ENCODE data around the gene TPK1. TPM values are rescaled to one million over a fixed set of nuclear protein-coding genes. Genes with fewer than 3 reads are reported as not detected.
A peak's percentile ranks its signal among the peaks of the same experiment; 100 is the strongest.

TPK1 gene
- total and polyA plus RNA-seq, 4 donors = 6.7 to 14.1 (median 12.4) TPM

DNA sequence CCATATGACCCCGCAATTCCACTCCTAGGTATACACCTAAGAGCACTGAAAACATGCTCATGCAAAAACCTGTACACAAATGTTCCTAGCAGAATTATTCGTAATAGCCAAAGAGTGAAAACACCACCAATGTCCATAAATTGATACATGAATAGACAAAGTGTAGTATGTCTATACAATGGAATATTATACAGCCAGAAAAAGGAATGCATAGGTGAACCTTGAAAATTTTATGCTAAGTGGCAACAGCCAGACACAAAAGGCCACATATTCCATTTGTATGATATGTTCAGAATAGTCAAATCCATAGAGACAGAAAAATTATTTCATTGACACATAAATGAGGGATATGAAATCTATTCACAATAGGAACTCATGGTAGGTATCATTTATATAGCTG is 351.4 kb downstream of the TPK1 start:
- Histone ChIP-seq H3K27ac (ENCODE audit: low read depth in 1 of 2, low read length in 2 of 2) (no peak overlapping the region), H3K4me3 (ENCODE audit: low read length in 2 of 2) (no peak overlapping the region), H3K27me3 (ENCODE audit: control insufficient read depth in 1 of 2, insufficient read depth in 2 of 2, low read length in 1 of 2) (no peaks in the 10 kb centered on the region), H3K9me3 (ENCODE audit: control insufficient read depth, low read length) (no peaks in the 10 kb centered on the region), H3K4me1 (ENCODE audit: control insufficient read depth in 1 of 2, insufficient read depth in 2 of 2, low read length in 2 of 2) (no peaks in the 10 kb centered on the region), H3K36me3 (ENCODE audit: control insufficient read depth in 1 of 2, insufficient read depth in 2 of 2, low read length in 1 of 2) (no peaks in the 10 kb centered on the region)
- DNase-seq (no peak), ATAC-seq (ENCODE audit: low FRiP score) (no peak)
- 94 to 99% methylated on average over 2 of the region's 2 CpGs for WGBS, 2 donors
- intact Hi-C loops (cut with DNase I) = loop anchor here in 1 of 2 donors (10.0 kb wide), 1 partner anchor 470 kb away; no protein-coding TSS in a partner anchor

DNA sequence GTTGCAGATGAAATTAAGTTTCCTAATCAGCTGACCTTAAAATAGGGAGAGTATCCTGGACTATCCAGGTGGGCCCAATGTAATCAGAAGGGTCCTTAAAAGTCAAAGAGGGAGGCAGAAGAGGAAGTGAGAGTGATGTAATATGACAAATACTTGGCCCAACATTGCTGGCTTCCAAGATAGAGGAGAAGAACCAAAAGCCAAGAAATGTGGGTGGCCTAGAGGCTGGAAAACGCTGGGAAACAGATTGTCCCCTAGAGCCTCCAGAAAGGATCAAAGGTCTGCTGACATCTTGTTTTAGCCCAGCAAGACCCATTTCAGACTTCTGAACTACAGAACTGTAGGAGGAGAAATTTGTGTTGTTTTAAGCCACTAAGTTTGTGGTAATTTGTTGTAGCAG is 352.7 kb downstream of the TPK1 start:
- Histone ChIP-seq H3K4me1 (ENCODE audit: control insufficient read depth in 1 of 2, insufficient read depth in 2 of 2, low read length in 2 of 2) (no peaks in the 10 kb centered on the region), H3K36me3 (ENCODE audit: control insufficient read depth in 1 of 2, insufficient read depth in 2 of 2, low read length in 1 of 2) (no peaks in the 10 kb centered on the region), H3K4me3 (ENCODE audit: low read length in 2 of 2) (no peak overlapping the region), H3K27me3 (ENCODE audit: control insufficient read depth in 1 of 2, insufficient read depth in 2 of 2, low read length in 1 of 2) (no peaks in the 10 kb centered on the region), H3K9me3 (ENCODE audit: control insufficient read depth, low read length) (no peaks in the 10 kb centered on the region), H3K27ac (ENCODE audit: low read depth in 1 of 2, low read length in 2 of 2) (no peak overlapping the region)
- ATAC-seq (ENCODE audit: low FRiP score) (peak; percentile 29), DNase-seq (no peak)
- 13 to 14% methylated on average over 1 of the region's 1 CpG for WGBS, 2 donors
- intact Hi-C loops (cut with DNase I) = loop anchor here in 1 of 2 donors (10.0 kb wide), 1 partner anchor 472 kb away; no protein-coding TSS in a partner anchor

- intact Hi-C loops (cut with DNase I) = loop anchor here in 1 of 2 donors (10.0 kb wide), 1 partner anchor 473 kb away; no protein-coding TSS in a partner anchor
- Histone ChIP-seq H3K4me1 (ENCODE audit: control insufficient read depth in 1 of 2, insufficient read depth in 2 of 2, low read length in 2 of 2) (no peaks in the 10 kb centered on the region), H3K9me3 (ENCODE audit: control insufficient read depth, low read length) (no peaks in the 10 kb centered on the region), H3K27ac (ENCODE audit: low read depth in 1 of 2, low read length in 2 of 2) (peak overlapping the region in 1 of 2 donors; percentile 57), H3K27me3 (ENCODE audit: control insufficient read depth in 1 of 2, insufficient read depth in 2 of 2, low read length in 1 of 2) (no peaks in the 10 kb centered on the region), H3K4me3 (ENCODE audit: low read length in 2 of 2) (no peak overlapping the region), H3K36me3 (ENCODE audit: control insufficient read depth in 1 of 2, insufficient read depth in 2 of 2, low read length in 1 of 2) (no peaks in the 10 kb centered on the region)
- no peak for DNase-seq
- ATAC-seq (ENCODE audit: low FRiP score) = no peak
- WGBS, 2 donors = 15 to 16% methylated on average over 3 of the region's 3 CpGs
Measured at GRCh38 chr7:144481833-144482232, 354.0 kb downstream of the TPK1 start.

GRCh38 chr7:144477348-144477747 is 358.5 kb downstream of the TPK1 start:
- intact Hi-C loops (cut with DNase I) = no loop called here
- Histone ChIP-seq H3K27me3 (ENCODE audit: control insufficient read depth in 1 of 2, insufficient read depth in 2 of 2, low read length in 1 of 2) (no peaks in the 10 kb centered on the region), H3K27ac (ENCODE audit: low read depth in 1 of 2, low read length in 2 of 2) (no peak overlapping the region), H3K9me3 (ENCODE audit: control insufficient read depth, low read length) (no peaks in the 10 kb centered on the region), H3K4me1 (ENCODE audit: control insufficient read depth in 1 of 2, insufficient read depth in 2 of 2, low read length in 2 of 2) (no peaks in the 10 kb centered on the region), H3K4me3 (ENCODE audit: low read length in 2 of 2) (no peak overlapping the region), H3K36me3 (ENCODE audit: control insufficient read depth in 1 of 2, insufficient read depth in 2 of 2, low read length in 1 of 2) (no peaks in the 10 kb centered on the region)
- 50 to 54% methylated on average over 1 of the region's 1 CpG for WGBS, 2 donors
- DNase-seq (no peak), ATAC-seq (ENCODE audit: low FRiP score) (no peak)

DNA sequence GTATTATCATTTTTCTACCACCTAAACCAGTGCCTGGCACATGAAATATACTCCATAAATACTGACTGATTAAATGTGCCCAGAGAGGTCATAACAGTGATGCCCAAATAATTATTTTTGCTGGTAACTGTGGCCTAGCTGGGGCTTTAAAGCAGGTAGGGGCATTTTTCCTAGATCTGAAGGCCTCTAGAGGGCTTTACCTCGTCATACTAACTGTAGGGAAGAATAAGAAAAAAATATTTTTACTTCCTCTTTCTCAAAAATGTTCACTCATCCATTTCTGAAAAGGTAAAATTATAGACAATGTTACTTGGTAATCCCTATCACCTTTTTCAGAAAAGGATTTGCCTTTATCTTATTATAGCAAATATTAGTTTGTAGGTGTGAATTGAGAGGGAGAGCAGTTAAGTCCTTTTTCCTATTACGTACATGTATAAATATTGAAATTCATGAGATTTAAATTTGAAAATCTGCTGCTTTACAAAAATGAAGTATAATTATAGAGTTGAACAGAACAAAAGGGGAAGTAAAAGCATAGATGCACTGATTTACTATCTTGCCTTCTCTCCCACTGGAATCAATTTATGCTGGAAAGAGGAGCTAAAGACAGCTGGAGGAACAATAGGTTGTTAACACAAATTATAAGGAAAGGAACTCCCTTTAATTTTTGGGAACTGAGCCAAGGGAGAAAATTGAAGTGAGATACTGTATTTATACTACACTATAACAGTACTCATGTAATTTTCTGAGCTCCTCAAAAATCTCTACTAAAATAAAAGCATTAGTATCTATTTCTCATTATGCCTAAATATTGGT is 360.8 kb downstream of the TPK1 start:
- intact Hi-C loops (cut with DNase I) = no loop called here
- Histone ChIP-seq H3K36me3 (ENCODE audit: control insufficient read depth in 1 of 2, insufficient read depth in 2 of 2, low read length in 1 of 2) (no peaks in the 10 kb centered on the region), H3K27me3 (ENCODE audit: control insufficient read depth in 1 of 2, insufficient read depth in 2 of 2, low read length in 1 of 2) (no peaks in the 10 kb centered on the region), H3K27ac (ENCODE audit: low read depth in 1 of 2, low read length in 2 of 2) (no peak overlapping the region), H3K9me3 (ENCODE audit: control insufficient read depth, low read length) (no peaks in the 10 kb centered on the region), H3K4me1 (ENCODE audit: control insufficient read depth in 1 of 2, insufficient read depth in 2 of 2, low read length in 2 of 2) (no peaks in the 10 kb centered on the region), H3K4me3 (ENCODE audit: low read length in 2 of 2) (no peak overlapping the region)
- 94 to 96% methylated on average over 2 of the region's 2 CpGs for WGBS, 2 donors
- ATAC-seq (ENCODE audit: low FRiP score) (no peak), DNase-seq (no peak)

GRCh38 chr7:144474363-144474762 is 361.5 kb downstream of the TPK1 start:
- intact Hi-C loops (cut with DNase I) = no loop called here
- Histone ChIP-seq H3K27ac (ENCODE audit: low read depth in 1 of 2, low read length in 2 of 2) (no peak overlapping the region), H3K9me3 (ENCODE audit: control insufficient read depth, low read length) (no peaks in the 10 kb centered on the region), H3K36me3 (ENCODE audit: control insufficient read depth in 1 of 2, insufficient read depth in 2 of 2, low read length in 1 of 2) (no peaks in the 10 kb centered on the region), H3K4me1 (ENCODE audit: control insufficient read depth in 1 of 2, insufficient read depth in 2 of 2, low read length in 2 of 2) (no peaks in the 10 kb centered on the region), H3K4me3 (ENCODE audit: low read length in 2 of 2) (no peak overlapping the region), H3K27me3 (ENCODE audit: control insufficient read depth in 1 of 2, insufficient read depth in 2 of 2, low read length in 1 of 2) (no peaks in the 10 kb centered on the region)
- ATAC-seq (ENCODE audit: low FRiP score) = no peak
- no peak for DNase-seq
- WGBS, 2 donors = 93 to 99% methylated on average over 1 of the region's 1 CpG

GRCh38 chr7:144473908-144474307 is 361.9 kb downstream of the TPK1 start:
- Histone ChIP-seq H3K27me3 (ENCODE audit: control insufficient read depth in 1 of 2, insufficient read depth in 2 of 2, low read length in 1 of 2) (no peaks in the 10 kb centered on the region), H3K9me3 (ENCODE audit: control insufficient read depth, low read length) (no peaks in the 10 kb centered on the region), H3K36me3 (ENCODE audit: control insufficient read depth in 1 of 2, insufficient read depth in 2 of 2, low read length in 1 of 2) (no peaks in the 10 kb centered on the region), H3K27ac (ENCODE audit: low read depth in 1 of 2, low read length in 2 of 2) (no peak overlapping the region), H3K4me1 (ENCODE audit: control insufficient read depth in 1 of 2, insufficient read depth in 2 of 2, low read length in 2 of 2) (no peaks in the 10 kb centered on the region), H3K4me3 (ENCODE audit: low read length in 2 of 2) (no peak overlapping the region)
- intact Hi-C loops (cut with DNase I) = no loop called here
- DNase-seq (no peak), ATAC-seq (ENCODE audit: low FRiP score) (no peak)
- WGBS, 2 donors = 89 to 92% methylated on average over 1 of the region's 1 CpG

DNA sequence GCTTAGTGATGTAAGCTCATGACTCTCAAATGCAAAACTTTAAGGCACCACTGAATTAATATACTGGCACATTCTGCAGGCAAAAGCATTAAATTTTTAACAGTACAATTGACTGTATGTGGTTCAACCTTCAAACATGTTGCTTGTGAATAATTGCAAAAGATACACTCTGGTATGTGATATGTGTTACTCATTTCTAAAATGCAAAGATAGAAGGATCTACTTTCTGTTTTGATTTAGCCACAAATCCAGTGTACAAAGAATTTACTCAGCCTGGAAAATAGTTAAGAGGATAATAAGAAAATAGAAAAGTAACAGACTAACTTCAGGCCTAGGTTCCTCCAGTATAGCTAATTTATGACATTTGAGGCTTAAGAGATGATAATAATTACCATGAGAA is 365.8 kb downstream of the TPK1 start:
- intact Hi-C loops (cut with DNase I) = no loop called here
- no peaks in the 10 kb centered on the region for H3K36me3 ChIP-seq (ENCODE audit: control insufficient read depth in 1 of 2, insufficient read depth in 2 of 2, low read length in 1 of 2)
- no peaks in the 10 kb centered on the region for H3K27me3 ChIP-seq (ENCODE audit: control insufficient read depth in 1 of 2, insufficient read depth in 2 of 2, low read length in 1 of 2)
- DNase-seq = no peak
- no peak overlapping the region for H3K27ac ChIP-seq (ENCODE audit: low read depth in 1 of 2, low read length in 2 of 2)
- no peaks in the 10 kb centered on the region for H3K9me3 ChIP-seq (ENCODE audit: control insufficient read depth, low read length)
- H3K4me3 ChIP-seq (ENCODE audit: low read length in 2 of 2) = no peak overlapping the region
- no peaks in the 10 kb centered on the region for H3K4me1 ChIP-seq (ENCODE audit: control insufficient read depth in 1 of 2, insufficient read depth in 2 of 2, low read length in 2 of 2)
- ATAC-seq (ENCODE audit: low FRiP score) = no peak

GRCh38 chr7:144468990-144469732 is 366.7 kb downstream of the TPK1 start:
- H3K27me3 ChIP-seq (ENCODE audit: control insufficient read depth in 1 of 2, insufficient read depth in 2 of 2, low read length in 1 of 2) = no peaks in the 10 kb centered on the region
- H3K9me3 ChIP-seq (ENCODE audit: control insufficient read depth, low read length) = no peaks in the 10 kb centered on the region
- H3K36me3 ChIP-seq (ENCODE audit: control insufficient read depth in 1 of 2, insufficient read depth in 2 of 2, low read length in 1 of 2) = no peaks in the 10 kb centered on the region
- DNase-seq (no peak), ATAC-seq (ENCODE audit: low FRiP score) (no peak)
- no peaks in the 10 kb centered on the region for H3K4me1 ChIP-seq (ENCODE audit: control insufficient read depth in 1 of 2, insufficient read depth in 2 of 2, low read length in 2 of 2)
- no peak overlapping the region for H3K27ac ChIP-seq (ENCODE audit: low read depth in 1 of 2, low read length in 2 of 2)
- intact Hi-C loops (cut with DNase I) = no loop called here
- no peak overlapping the region for H3K4me3 ChIP-seq (ENCODE audit: low read length in 2 of 2)

Measured in aorta (tissue), 5 donors.